ENCODE measurements around the gene TMEM269.

TMEM269 gene

GRCh38 chr1:42765832-42766740, 18.7 kb upstream of the TMEM269 start:
- TF ChIP-seq, protein P1, sequence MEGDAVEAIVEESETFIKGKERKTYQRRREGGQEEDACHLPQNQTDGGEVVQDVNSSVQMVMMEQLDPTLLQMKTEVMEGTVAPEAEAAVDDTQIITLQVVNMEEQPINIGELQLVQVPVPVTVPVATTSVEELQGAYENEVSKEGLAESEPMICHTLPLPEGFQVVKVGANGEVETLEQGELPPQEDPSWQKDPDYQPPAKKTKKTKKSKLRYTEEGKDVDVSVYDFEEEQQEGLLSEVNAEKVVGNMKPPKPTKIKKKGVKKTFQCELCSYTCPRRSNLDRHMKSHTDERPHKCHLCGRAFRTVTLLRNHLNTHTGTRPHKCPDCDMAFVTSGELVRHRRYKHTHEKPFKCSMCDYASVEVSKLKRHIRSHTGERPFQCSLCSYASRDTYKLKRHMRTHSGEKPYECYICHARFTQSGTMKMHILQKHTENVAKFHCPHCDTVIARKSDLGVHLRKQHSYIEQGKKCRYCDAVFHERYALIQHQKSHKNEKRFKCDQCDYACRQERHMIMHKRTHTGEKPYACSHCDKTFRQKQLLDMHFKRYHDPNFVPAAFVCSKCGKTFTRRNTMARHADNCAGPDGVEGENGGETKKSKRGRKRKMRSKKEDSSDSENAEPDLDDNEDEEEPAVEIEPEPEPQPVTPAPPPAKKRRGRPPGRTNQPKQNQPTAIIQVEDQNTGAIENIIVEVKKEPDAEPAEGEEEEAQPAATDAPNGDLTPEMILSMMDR (IDR thresholded peaks at IDR 0.05; ENCODE audit: low read depth, low read length) = peak; percentile 66
- DNase-seq = peak; percentile 63
- Histone ChIP-seq H3K9me3 (ENCODE audit: severe bottlenecking) (no peaks in the 10 kb centered on the region), H3K27ac (peak overlapping the region; percentile 70), H3K27me3 (ENCODE audit: insufficient read depth, low read depth, severe bottlenecking) (no peaks in the 10 kb centered on the region), H3K36me3 (peaks cover 20% of the 10 kb centered on the region), H3K4me3 (ENCODE audit: low read depth, low read length) (peak overlapping the region; percentile 95)

- DNase-seq = peak; percentile 100
- Histone ChIP-seq H3K36me3 (peaks cover 19% of the 10 kb centered on the region), H3K27ac (peak within 1 kb of the TSS; percentile 85), H3K9me3 (ENCODE audit: severe bottlenecking) (no peaks in the 10 kb centered on the region), H3K27me3 (ENCODE audit: insufficient read depth, low read depth, severe bottlenecking) (no peaks in the 10 kb centered on the region), H3K4me3 (ENCODE audit: low read depth, low read length) (peak within 1 kb of the TSS; percentile 95)
- TF ChIP-seq, protein P1 (IDR thresholded peaks at IDR 0.05; ENCODE audit: low read depth, low read length) = no peak
These were observed 17.9 kb upstream of the TMEM269 start, which contains the start of the genes C1orf50 and P3H1 for GRCh38 chr1:42766741-42767509. TSS of gene C1orf50 (plus strand) at chr1:42767249. CDS start at chr1:42767312, 63 bp downstream. TSS of gene P3H1 (minus strand) at chr1:42767028. CDS start at chr1:42766971, 57 bp downstream.

- H3K36me3 ChIP-seq = peaks cover 26% of the 10 kb centered on the region
- H3K27me3 ChIP-seq (ENCODE audit: insufficient read depth, low read depth, severe bottlenecking) = no peaks in the 10 kb centered on the region
- H3K9me3 ChIP-seq (ENCODE audit: severe bottlenecking) = no peaks in the 10 kb centered on the region
- H3K4me3 ChIP-seq (ENCODE audit: low read depth, low read length) = peak overlapping the region; percentile 95
- H3K27ac ChIP-seq = peak overlapping the region; percentile 85
- TF ChIP-seq, protein P1 (IDR thresholded peaks at IDR 0.05; ENCODE audit: low read depth, low read length) = no peak
- DNase-seq = no peak
These were observed 17.2 kb upstream of the TMEM269 start for GRCh38 chr1:42767510-42768000.

- peak overlapping the region; percentile 95 for H3K4me3 ChIP-seq (ENCODE audit: low read depth, low read length)
- H3K27me3 ChIP-seq (ENCODE audit: insufficient read depth, low read depth, severe bottlenecking) = no peaks in the 10 kb centered on the region
- no peaks in the 10 kb centered on the region for H3K9me3 ChIP-seq (ENCODE audit: severe bottlenecking)
- TF ChIP-seq, protein P1 (IDR thresholded peaks at IDR 0.05; ENCODE audit: low read depth, low read length) = no peak
- no peak overlapping the region for H3K27ac ChIP-seq
- DNase-seq = no peak
- peaks cover 32% of the 10 kb centered on the region for H3K36me3 ChIP-seq
These were observed 16.6 kb upstream of the TMEM269 start for GRCh38 chr1:42768172-42768571.

DNA sequence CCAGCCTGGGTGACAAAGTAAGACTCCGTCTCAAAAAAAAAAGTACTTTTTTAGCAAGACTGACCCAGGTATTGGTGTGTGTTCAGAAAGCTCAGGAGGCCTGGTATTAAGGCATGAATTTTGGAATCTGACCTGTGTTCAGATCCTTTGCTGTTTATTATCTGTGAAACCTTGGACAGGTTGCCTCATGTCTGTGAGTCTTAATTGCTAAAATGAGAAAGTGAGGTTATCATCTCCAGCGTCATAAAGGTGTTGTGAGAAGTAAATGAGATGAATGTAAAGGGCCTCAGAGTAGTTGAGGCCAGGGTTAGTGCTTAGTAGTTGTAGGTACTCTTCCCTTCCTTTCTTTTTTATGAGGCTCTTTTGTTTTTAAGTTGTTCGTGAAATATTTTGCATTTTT, 15.0 kb upstream of the TMEM269 start:
- Histone ChIP-seq H3K4me3 (ENCODE audit: low read depth, low read length) (no peak overlapping the region), H3K27ac (no peak overlapping the region), H3K36me3 (peaks cover 48% of the 10 kb centered on the region), H3K27me3 (ENCODE audit: insufficient read depth, low read depth, severe bottlenecking) (no peaks in the 10 kb centered on the region), H3K9me3 (ENCODE audit: severe bottlenecking) (no peaks in the 10 kb centered on the region)
- TF ChIP-seq, protein P1 (IDR thresholded peaks at IDR 0.05; ENCODE audit: low read depth, low read length) = no peak
- no peak for DNase-seq

Data from WERI-Rb-1 (cell line).